Suppressor macrophage treated with lipopolysaccharide for 4 hours (primary cell): Measurements from ENCODE around the gene ATP13A2.
"Not testable (repeated sequence)": the region's sequence is repeated elsewhere in the genome, so short reads cannot be mapped to it uniquely, and the experiment has no call there.

Source experiments
- DNase-seq: peaks from one replicate; pipeline ENCODE4 v3.0.0-alpha.2; 2020

Gene ATP13A2

DNA sequence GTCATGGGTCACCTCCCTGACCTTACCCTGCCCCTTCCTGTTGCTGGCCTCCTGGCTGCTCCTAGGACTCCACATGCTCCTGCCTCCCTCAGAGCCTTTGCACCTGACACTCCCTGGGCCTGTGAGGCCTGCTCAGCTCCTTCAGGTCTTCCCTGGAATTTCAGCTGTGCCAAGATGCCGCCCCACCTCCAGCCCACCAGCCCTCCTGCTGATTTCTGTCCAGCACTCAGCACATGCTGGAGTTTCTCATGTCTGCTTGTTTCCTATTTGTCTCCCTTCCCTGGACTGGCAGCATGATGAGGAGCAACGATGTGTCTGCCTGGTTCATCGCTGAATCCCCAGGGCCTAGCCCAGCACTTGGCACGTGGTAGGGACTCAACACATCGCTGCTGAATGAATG lies 34.4 kb downstream of the ATP13A2 start:
- no peak for DNase-seq

DNA sequence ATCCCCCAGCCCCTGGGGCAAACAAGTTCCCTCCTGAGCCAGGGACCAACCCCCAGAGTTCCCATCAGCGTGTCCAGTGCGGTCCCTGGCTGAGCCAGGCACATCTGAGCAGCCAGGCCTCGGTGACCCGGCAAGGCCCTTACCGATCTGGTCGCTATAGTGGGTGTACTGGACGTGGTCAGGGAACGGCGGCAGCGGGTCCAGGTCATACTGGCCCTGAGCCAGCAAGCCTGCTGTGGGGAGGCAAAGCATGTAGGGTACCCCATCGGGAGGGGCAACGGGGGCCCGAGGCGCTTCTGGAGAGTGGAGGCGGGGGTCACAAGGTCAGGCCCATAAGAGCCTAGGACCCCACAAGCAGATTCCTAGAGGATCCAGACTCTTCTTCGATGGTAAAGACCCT lies 34.8 kb downstream of the ATP13A2 start:
- no peak for DNase-seq

DNA sequence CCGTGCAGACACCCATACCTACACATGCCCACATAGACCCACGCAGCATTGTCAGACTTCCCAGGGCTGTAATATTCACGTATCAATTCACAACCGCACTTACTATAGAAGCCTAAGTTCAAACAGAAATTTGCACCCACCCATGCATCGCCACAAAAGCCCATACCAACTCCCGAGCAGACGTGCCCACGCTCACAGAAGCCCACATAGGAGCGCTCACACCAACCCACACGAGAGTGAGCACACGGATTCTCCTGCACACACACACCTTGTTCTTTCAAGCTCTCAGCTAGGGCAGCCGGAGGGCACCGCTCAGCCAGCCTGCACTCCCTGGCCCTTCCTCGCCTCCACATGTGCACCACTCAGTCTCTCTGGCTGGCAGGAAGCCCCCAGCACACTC lies 35.9 kb downstream of the ATP13A2 start:
- DNase-seq = no peak

DNA sequence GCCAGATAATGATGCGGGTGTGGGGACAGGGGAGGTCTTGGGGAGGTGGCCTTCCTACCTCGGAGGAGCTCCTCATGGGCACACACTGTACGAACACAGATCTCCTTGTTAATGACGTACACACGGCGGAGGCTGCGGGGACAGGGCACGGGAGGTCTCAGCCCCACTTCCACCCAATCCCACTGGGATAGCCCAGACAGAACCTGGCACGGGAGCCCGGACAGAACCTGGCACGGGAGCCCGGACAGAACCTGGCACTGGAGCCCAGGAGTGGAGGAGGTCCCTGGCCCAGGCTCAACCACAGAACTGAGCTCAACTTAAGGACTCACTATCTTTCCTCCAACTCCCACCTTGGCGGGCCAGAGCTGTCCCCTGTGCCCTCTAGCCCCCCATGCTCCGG lies 36.5 kb downstream of the ATP13A2 start:
- no peak for DNase-seq

DNA sequence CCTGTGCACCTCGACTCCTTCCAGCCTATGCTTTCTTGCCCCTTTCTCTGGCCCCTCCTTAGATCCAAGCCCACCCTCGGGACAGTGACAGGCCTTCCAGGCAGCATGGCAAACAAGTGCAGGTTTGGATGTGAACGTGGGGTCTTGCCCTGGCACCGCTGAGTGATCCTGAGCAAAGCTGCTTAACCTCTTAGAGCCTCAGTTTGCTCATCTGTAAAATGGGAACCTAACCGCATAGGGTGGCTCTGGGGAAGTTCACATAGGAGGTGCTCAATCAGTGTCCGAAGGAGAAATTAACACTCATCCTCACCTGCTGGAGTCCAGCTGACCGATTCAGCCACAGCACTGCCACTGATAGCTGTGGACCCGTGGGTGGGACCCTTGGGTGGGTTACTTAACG lies 38.5 kb downstream of the ATP13A2 start:
- no peak for DNase-seq

DNA sequence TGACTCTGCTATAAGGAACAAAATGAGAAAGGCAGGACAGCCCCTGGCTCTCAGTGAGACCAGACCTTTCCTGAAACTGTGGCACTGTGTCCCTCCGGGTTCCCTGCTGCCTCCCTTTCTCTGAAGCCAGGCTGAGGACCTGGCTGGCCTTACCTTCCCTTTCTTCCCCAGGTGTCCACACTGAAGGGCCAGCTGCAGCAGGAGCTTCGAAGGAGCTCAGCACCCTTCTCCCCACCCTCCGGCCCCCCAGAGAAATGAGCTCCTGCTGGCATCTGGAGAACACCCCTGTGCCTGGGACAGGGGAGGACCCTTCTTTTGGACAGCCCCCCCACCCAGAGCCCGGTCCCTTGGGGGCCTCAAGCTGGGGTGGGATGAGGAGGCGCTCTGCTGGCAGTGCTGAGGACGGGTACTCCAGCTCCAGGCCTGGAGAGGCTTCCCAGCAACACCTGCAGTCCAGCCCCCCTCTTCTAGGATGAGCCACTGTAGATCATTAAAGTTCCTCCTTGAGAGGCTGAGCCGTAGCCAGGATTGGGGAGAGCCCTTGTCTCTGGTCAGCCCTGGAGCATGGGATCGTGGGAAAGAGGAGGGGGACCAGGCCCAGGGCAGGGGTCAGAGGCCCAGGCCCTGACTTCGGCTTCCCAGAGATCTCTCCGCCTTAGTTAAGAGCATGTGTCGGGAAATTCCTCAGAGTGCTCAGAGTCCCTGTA lies 39.4 kb downstream of the ATP13A2 start:
- DNase-seq = no peak

DNA sequence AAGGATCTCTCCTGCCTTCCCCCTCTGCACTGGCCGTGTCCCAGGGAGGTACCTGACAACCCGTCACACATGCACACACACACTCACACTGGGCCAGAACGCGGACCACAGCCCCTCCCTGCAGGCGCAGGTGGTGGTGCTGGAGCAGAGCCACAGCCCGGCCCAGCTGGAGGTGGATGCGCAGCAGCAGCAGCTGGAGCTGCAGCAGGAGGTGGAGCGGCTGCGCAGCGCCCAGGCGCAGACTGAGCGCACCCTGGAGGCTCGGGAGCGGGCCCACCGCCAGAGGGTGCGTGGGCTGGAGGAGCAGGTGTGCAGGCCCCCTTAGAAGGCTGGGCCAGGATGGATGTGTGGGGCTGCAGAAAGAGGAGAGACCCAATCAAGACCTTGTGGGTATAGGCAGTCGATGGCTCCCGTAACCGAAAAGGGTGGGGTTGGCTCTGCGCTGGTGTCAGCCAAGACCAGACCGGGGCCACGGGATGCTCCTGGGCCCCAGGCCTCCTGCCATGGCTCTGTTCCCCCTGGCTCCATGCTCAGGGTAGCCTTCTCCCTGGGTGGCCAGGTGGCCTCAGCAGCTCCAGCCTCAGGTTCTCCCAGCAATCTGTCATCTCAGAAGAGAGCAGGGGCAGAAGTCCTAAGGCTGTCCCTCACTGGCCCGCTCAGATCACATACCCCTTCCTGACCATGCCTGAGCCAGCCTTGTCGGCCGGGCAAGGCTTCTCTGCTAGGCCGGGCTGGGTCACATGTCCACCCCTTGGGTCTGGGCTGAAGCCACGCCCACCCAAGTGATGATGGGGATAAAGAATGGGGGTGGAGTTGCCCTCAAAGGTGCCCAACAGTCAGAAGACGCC lies 40.2 kb downstream of the ATP13A2 start:
- DNase-seq = no peak

DNA sequence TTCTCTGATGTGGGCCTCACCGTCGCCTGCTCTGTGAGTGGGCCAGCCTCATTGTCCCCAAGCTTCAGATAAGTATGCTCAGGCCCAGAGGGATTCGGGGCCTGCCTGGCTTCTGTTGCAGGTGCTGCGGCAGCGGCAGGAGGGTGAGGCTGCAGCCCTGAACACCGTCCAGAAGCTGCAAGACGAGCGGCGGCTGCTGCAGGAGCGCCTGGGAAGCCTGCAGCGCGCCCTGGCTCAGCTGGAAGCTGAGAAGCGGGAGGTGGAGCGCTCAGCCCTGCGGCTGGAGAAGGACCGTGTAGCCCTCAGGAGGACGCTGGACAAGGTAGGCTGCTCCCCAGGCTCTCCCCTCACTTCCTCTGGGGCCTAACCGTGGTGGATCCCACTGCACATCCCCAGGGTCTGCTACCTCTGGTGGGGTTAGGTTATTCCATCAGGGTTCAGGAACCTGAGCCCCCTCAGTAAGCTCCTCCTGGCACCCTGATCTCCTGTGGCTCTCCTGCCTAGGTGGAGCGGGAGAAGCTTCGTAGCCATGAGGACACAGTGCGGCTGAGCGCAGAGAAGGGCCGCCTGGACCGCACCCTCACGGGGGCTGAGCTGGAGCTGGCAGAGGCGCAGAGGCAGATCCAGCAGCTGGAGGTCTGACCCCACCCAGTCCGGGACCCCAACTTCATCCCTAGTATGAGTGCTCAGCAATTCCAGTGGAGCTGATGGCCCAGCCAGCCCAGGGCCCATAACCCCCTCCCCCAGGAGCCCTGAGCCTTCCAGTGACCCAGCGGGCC lies 41.4 kb downstream of the ATP13A2 start:
- no peak for DNase-seq

DNA sequence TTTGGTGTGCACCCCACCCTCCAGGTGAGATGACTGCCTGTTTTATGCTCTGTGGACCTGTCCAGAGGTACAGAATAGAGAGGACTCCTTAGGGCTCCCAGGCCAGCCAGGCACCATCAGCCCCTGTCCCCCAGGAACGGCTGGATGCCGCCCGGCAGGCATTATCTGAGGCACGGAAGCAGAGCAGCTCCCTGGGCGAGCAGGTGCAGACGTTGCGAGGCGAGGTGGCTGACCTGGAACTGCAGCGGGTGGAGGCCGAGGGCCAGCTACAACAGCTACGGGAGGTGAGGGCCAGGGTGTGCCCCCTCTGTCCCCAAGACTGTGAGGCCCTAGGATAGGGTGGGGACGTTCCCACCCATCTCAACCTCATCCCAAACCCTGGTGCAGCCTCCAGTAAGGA lies 42.1 kb downstream of the ATP13A2 start:
- no peak for DNase-seq

DNA sequence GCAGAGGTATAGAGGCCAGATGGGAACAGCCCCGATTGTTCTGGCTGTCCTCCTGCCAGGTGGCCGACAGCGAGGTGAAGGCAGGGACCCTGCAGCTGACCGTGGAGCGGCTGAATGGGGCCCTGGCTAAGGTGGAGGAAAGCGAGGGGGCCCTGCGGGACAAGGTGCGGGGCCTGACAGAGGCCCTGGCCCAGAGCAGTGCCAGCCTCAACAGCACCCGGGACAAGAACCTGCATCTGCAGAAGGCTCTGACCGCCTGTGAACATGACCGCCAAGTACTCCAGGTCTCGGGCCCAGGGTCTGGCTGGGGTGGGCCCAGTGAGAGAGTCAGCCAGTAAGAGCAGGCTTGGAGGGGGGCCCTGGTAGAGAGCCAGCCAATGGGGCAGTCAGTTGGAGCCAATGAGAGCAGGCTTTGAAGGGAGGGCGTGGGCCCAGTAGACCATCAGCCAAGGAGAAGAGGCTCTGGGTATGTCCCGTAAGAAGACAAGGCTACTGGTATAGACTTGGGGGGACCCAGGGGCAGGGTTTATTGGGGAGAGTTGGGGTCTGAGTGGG lies 42.6 kb downstream of the ATP13A2 start:
- no peak for DNase-seq

DNA sequence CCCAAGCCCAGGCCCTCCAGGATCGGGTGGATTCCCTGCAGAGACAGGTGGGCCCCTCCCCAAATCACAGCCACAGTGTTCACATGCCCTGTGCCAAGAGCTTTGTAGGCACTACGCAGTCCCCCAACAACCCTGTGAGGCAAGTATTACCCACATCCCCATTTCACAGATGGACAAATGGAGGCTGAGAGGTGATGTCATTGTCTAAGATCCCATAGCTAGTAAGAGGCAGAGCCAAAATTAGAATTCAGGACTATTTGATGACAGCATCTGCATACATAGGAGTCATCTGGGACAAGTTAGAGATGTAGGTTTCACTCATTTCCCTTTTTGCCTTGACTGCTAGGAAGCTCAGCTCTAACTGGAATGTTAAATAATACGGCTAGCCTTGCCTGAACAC lies 43.4 kb downstream of the ATP13A2 start:
- DNase-seq = no peak

DNA sequence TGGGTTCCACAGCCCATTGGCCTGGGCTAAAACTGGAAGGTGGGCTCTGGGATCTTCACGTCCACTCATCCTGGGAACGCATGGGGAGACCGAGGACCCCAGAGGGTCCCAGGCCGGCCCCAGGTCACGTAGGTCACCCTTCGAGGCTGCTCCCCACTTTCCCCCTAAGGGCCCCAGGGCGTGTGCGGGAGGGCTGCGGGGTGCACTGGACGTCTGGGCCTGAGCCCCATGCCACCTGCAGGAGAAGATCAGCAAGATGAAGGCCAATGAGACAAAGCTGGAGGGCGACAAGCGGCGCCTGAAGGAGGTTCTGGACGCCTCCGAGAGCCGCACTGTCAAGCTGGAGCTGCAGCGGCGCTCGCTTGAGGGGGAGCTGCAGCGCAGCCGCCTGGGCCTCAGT lies 43.8 kb downstream of the ATP13A2 start:
- DNase-seq = no peak

DNA sequence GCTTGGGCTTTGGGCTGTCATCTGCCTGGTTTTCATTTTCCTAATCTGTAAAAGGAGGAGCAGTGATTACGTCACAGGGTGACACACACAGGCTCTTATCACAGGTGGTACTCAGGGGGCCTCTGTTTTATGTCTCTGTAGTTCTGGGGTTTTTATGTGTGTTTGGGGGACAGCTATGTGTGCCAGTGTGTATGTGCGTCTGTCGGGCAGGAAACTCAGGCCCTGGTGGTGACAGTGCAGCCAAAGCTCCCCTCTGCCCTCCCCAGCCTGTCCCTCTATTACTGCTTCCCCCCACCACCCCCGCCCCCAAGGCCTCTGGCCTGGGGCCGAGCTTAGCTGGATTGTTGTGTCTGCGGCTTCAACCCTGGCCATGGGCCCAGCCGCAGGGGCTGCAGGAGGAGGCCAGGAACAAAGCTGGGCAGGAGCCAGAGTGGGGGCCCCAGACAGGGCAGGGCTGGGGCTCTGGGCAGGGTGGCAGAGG lies 44.6 kb downstream of the ATP13A2 start:
- DNase-seq = no peak

DNA sequence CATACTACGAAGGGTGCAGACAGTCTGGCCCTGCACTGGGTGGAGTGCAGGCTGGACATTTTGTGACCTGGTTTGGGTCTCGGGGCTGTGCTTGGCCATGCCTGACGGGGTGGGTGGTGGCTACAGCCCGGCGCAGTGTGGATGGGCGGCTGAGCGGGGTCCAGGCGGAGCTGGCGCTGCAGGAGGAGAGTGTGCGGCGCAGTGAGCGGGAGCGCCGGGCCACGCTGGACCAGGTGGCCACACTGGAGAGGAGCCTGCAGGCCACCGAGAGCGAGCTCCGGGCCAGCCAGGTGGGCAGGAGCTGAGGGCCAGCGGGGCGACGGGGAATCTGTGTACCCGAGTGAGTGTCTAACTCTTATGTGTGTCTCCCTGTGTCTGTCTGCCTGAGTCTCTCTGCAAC lies 45.4 kb downstream of the ATP13A2 start:
- no peak for DNase-seq

DNA sequence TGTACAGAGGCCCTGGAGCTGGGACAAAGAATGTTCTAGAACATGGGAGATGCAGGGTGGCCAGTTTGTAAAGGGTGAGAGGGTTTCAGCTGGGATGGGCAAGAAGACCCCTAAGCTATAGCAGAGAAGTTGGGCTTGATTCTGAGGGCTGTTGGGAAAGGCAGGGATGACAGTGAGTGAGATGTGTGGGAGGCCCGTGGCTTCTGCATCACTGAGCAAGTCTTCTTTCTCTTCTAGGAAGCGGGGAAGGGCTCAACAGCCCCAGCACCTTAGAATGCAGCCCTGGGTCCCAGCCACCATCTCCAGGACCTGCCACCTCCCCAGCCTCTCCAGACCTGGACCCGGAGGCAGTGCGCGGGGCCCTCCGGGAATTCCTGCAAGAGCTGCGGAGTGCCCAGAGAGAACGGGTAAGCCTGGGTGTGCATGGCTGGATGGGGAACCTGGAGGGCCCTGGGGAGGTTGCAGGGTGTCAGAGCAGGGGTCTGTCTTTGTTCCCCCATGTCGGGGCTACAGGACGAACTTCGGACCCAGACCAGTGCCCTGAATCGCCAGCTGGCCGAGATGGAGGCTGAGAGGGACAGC lies 46.2 kb downstream of the ATP13A2 start:
- no peak for DNase-seq

DNA sequence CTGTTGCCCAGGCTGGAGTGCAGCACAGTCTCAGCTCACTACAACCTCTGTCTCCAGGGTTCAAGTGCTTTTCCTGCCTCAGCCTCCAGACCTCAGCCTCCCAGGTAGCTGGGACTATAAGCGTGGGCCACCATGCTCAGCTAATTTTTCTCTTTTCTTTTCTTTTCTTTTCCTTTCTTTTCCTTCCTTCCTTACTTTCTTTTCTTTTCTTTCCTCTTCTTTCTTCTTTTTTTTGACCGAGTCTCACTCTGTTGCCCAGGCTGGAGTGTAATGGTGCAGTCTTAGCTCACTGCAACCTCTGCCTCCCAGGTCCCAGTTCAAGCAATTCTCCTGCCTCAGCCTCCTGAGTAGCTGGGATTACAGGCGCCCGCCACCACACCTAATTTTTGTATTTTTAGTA lies 47.6 kb downstream of the ATP13A2 start:
- DNase-seq = not testable (repeated sequence)

DNA sequence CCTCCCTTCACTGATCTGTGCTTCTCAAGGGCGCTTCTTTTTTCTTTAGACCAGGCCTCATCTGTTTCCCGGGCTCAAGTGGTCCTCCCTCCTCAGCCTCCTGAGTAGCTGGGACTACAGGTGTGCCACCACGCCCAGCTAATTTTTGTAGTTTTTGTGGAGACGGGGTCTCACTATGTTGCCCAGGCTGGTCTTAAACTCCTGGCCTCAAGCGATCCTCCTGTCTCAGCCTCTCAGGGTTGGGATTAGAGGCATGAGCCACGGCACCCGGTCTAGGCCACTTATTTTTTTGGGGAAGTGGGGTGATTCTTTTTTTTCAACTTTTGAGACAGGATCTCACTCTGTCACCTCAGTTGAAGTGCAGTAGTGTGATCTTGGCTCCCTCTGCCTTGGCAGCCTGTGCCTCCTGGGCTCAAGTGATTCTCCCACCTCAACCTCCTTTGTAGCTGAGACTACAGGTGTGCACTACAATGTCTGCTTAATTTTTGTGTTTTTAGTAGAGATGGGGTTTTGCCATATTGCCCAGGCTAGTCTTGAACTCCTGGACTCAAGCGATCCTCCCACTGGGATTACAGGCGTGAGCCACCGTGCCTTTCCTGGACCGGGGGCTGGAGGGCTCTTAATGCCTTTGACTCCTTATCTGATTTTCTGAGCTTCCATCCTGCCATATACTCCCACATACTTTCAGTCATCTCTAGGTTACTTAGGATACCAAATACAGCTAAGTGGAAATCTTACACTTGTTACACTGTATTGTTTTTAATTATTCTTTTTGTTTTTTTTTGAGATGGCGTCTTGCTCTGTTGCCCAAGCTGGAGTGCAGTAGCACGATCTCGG lies 50.2 kb downstream of the ATP13A2 start:
- DNase-seq = no peak

DNA sequence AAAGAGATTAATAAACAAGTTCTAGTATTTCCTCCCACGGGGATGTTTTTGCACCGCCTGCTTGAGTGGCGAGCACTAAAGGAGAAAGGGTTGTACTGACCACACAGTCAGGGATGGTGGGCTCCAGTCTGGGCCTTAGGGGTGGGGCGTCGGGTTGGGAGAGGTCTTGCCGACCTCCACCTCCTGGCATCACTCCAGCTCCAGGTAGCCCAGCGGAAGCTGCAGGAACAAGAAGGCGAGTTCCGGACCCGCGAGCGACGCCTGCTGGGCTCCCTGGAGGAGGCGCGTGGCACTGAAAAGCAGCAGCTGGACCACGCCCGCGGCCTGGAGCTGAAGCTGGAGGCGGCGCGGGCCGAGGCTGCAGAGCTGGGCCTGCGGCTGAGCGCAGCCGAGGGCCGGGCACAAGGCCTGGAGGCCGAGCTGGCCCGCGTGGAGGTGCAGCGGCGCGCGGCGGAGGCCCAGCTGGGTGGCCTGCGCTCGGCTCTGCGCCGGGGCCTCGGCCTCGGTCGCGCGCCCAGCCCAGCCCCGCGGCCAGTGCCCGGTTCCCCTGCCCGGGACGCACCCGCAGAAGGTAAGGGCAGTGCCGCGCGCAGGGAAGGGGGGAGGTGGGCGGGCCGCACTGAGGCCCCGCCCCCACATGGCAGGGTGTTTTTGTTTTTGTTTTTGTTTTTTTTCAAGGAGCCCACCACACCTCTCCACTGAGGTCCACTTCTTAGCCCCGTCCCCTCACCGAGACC lies 51.0 kb downstream of the ATP13A2 start:
- DNase-seq = peak; percentile 86

DNA sequence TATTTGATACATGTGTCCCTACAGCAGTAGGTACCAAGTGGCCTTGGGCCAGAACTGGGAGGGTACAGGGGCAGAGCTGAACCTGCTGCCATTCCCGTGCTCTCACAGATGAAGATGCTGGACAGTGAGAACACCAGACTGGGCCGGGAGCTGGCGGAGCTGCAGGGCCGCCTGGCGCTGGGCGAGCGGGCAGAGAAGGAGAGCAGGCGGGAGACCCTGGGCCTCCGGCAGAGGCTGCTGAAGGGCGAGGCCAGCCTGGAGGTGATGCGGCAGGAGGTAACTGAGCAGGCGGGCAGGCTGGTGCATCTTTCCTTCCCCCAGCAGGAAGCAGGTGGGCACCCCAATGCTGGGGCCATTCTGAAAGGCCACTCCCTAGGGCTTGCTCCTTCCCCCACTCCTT lies 53.3 kb downstream of the ATP13A2 start:
- no peak for DNase-seq

DNA sequence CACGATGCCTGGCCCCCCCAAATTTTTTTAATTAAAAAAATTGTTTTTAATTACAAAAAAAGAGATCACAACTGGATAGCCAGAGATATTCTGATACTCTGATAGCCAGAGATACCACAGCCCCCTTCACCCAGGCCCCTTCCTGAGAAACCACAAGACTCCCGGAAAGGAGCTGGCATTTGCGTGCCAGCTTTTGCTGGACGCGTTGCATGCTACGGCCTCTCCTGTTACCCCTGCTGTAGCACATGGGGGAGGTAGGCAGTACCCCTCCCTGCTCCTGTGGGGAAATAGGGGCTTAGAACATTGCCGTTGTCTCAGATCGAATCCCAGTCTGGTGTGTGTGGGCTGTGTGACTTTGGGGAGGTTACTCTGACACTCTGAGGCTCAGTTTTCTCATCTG lies 54.0 kb downstream of the ATP13A2 start:
- no peak for DNase-seq

DNA sequence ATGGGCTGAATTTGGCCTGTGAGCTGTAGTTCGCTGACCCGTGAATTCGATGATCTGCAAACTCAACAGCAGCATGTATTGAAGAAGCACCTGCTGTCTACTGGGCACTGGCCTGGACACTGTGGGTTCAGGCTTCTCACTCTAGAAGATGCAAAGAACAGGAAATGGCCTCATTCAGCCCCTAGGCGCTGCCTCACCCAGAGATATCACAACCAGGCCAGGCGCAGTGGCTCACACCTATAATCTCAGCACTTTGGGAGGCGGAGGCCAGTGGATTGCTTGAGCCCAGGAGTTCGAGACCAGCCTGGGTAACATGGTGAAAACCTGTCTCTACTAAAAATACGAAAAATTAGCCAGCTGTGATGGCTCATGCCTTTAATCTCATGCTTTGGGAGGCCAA lies 55.0 kb downstream of the ATP13A2 start:
- DNase-seq = no peak
